ENCODE results near the gene LMO2. TPM values are rescaled to one million over a fixed set of nuclear protein-coding genes. Genes with fewer than 3 reads are reported as not detected.

The LMO2 gene
- total and polyA plus RNA-seq, 2 donors (not counting 3 experiments of a cell fraction or from before 2014, with no cell fraction given): 60.4 to 66.8 TPM

DNA sequence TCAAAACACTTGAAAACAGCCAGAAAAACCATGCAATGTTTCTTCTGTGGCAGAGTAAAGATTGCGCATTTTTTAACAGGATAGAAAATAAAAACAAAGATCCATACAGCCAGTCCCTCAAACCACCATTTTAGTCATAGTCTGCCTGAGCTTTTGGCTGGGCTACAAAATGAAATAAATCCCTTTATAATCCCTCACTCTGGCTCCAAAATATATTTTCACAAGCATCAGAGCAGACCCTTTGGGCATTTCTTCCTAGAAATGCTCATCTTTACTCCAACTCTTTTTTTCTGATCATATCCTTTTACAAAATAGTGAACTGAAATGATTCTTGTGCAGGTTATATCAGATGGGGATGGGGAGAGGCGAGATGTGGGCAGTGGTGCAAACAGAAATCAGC is 31.8 kb upstream of the LMO2 start:
- BruUV-seq (replicated peaks): no TSS peak
- H3K9me3 ChIP-seq (replicated peaks; ENCODE audit: control insufficient read depth, insufficient read depth, low read length): no peaks in the 10 kb centered on the region
- FAIRE-seq: no peak
- peaks cover 0 to 4% of the 10 kb centered on the region in 2 experiments for H3K27me3 ChIP-seq (ENCODE audit: control insufficient read depth in 2 of 2, insufficient read depth in 2 of 2, low read length in 2 of 2)
- no peak overlapping the region for H3K27ac ChIP-seq (ENCODE audit: insufficient read depth, low read depth, low read length)
- H3K9ac ChIP-seq (replicated peaks; ENCODE audit: extremely low read depth, insufficient read depth, low read length): no peak overlapping the region
- ChIA-PET CTCF (interaction anchor here (0.5 to 1.1 kb wide), 3 partner anchors 10 to 48 kb away, joined by 3 read pairs; no protein-coding TSS in a partner anchor), POLR2A (no interaction called here)
- H3K4me3 ChIP-seq (replicated peaks in 1 of 3; ENCODE audit: insufficient read depth in 1 of 3, low read depth in 1 of 3, low read length in 3 of 3): no peak overlapping the region
- DNase-seq (ENCODE audit: low read depth, low spot score): no peak
- no peaks in the 10 kb centered on the region for H4K20me1 ChIP-seq (replicated peaks; ENCODE audit: control insufficient read depth, extremely low read depth, insufficient read depth, low read length)
- no peaks in the 10 kb centered on the region for H3K79me2 ChIP-seq (ENCODE audit: control insufficient read depth, insufficient read depth, low read length)
- no peak overlapping the region for H2AFZ ChIP-seq (ENCODE audit: low read depth, low read length)
- no peaks in the 10 kb centered on the region for H3K9me1 ChIP-seq (replicated peaks; ENCODE audit: control insufficient read depth, extremely low read depth, insufficient read depth, low read length)
- H3K4me1 ChIP-seq (ENCODE audit: control insufficient read depth, extremely low read depth, insufficient read depth, low read length): no peaks in the 10 kb centered on the region
- H3K4me2 ChIP-seq (ENCODE audit: insufficient read depth, low read length): no peak overlapping the region
- no peaks in the 10 kb centered on the region for H3K36me3 ChIP-seq (ENCODE audit: control insufficient read depth in 2 of 2, extremely low read depth in 1 of 2, insufficient read depth in 2 of 2, low read length in 2 of 2)
- dilution Hi-C loops (cut with MboI; ENCODE audit: extremely low pct_ligation_motif_present, low sequenced_read_pairs) (no loop called here), intact Hi-C loops (cut with micrococcal nuclease) (no loop called here)
- TF ChIP-seq, protein P1, sequence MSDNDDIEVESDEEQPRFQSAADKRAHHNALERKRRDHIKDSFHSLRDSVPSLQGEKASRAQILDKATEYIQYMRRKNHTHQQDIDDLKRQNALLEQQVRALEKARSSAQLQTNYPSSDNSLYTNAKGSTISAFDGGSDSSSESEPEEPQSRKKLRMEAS (IDR thresholded peaks at IDR 0.05; ENCODE audit: insufficient read depth, insufficient read length): no peak
- TF ChIP-seq MYC (IDR thresholded peaks at IDR 0.05; ENCODE audit: low read depth, low read length) (no peak), EZH2 (IDR thresholded peaks at IDR 0.05; ENCODE audit: borderline replicate concordance, low read depth, low read length, severe bottlenecking) (no peak), FOS (IDR thresholded peaks at IDR 0.05; ENCODE audit: borderline replicate concordance, insufficient read depth, low read length) (no peak), POLR2A (IDR thresholded peaks at IDR 0.05; ENCODE audit: low read depth, low read length) (no peak), GATA2 (IDR thresholded peaks at IDR 0.05; ENCODE audit: insufficient read depth, insufficient read length, low read depth, low read length) (no peak), POLR2AphosphoS5 (IDR thresholded peaks at IDR 0.05; ENCODE audit: insufficient read depth, low read depth, low read length) (no peak), JUN (IDR thresholded peaks at IDR 0.05; ENCODE audit: borderline replicate concordance, insufficient read depth, insufficient read length, low read depth) (no peak)
- TF ChIP-seq, protein P2, sequence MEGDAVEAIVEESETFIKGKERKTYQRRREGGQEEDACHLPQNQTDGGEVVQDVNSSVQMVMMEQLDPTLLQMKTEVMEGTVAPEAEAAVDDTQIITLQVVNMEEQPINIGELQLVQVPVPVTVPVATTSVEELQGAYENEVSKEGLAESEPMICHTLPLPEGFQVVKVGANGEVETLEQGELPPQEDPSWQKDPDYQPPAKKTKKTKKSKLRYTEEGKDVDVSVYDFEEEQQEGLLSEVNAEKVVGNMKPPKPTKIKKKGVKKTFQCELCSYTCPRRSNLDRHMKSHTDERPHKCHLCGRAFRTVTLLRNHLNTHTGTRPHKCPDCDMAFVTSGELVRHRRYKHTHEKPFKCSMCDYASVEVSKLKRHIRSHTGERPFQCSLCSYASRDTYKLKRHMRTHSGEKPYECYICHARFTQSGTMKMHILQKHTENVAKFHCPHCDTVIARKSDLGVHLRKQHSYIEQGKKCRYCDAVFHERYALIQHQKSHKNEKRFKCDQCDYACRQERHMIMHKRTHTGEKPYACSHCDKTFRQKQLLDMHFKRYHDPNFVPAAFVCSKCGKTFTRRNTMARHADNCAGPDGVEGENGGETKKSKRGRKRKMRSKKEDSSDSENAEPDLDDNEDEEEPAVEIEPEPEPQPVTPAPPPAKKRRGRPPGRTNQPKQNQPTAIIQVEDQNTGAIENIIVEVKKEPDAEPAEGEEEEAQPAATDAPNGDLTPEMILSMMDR (IDR thresholded peaks at IDR 0.05; ENCODE audit: extremely low read depth in 1 of 2, insufficient read depth in 1 of 2, low read depth in 1 of 2, low read length in 2 of 2): no peak

Data from endothelial cell of umbilical vein (primary cell).